H1 (cell line): Measurements from ENCODE around the gene EMC10. TPM values are rescaled to one million over a fixed set of nuclear protein-coding genes. Genes with fewer than 3 reads are reported as not detected.
A peak's percentile ranks its signal among the peaks of the same experiment; 100 is the strongest.

ENCODE experiments used
- BCL11A ChIP-seq, 2 experiments: IDR thresholded peaks; one replicate each; pipeline ENCODE4 v1.6.1; 2011; ENCODE audit warnings: low read depth in 2 of 2, low read length in 2 of 2, mild to moderate bottlenecking in 2 of 2
- EGR1 ChIP-seq: IDR thresholded peaks from 2 replicates; pipeline ENCODE4 v1.6.1; 2011; ENCODE audit warnings: low read depth, low read length, borderline replicate concordance
- EP300 ChIP-seq, 2 experiments: IDR thresholded peaks; 1 replicate in 1 of 2; 2 replicates in 1 of 2; pipeline ENCODE4 v1.6.1; 2011 to 2012; ENCODE audit warnings: low read depth in 2 of 2, low read length in 2 of 2, mild to moderate bottlenecking in 2 of 2, borderline replicate concordance in 1 of 2, inconsistent platforms in 1 of 2, moderate library complexity in 1 of 2
- GABPA ChIP-seq: IDR thresholded peaks from 2 replicates; pipeline ENCODE4 v1.6.1; 2011; ENCODE audit warnings: mild to moderate bottlenecking, low read length, moderate library complexity, borderline replicate concordance; ENCODE audit not compliant: insufficient read depth
- HDAC2 ChIP-seq, 2 experiments: fragments of 300-600 bp in 1 of 2; sonication (generic) in 1 of 2; IDR thresholded peaks; 2 replicates each; pipeline ENCODE4 v1.6.1; 2011 to 2012; ENCODE audit warnings: low read depth in 2 of 2, low read length in 2 of 2, mild to moderate bottlenecking in 2 of 2, moderate library complexity in 2 of 2, borderline replicate concordance in 1 of 2, inconsistent platforms in 1 of 2
- KDM5A ChIP-seq: fragments of 200-600 bp; IDR thresholded peaks from 2 replicates; pipeline ENCODE4 v1.7.1; 2012; ENCODE audit warnings: mild to moderate bottlenecking, low read length, inconsistent platforms, mixed read lengths
- NANOG ChIP-seq: IDR thresholded peaks from 2 replicates; pipeline ENCODE4 v1.6.1; 2011; ENCODE audit warnings: low read length, low read depth, mild to moderate bottlenecking, inconsistent platforms; ENCODE audit not compliant: insufficient read depth, poor library complexity, severe bottlenecking
- POU5F1 ChIP-seq: IDR thresholded peaks from 2 replicates; pipeline ENCODE4 v1.6.1; 2011; ENCODE audit warnings: low read depth, mild to moderate bottlenecking, low read length, moderate library complexity
- RXRA ChIP-seq: IDR thresholded peaks from 2 replicates; pipeline ENCODE4 v1.6.1; 2011; ENCODE audit warnings: low read depth, mild to moderate bottlenecking, low read length, moderate library complexity; ENCODE audit not compliant: insufficient read depth
- SP1 ChIP-seq: IDR thresholded peaks from 2 replicates; pipeline ENCODE4 v1.6.1; 2011; ENCODE audit warnings: low read depth, low read length
- SP4 ChIP-seq: IDR thresholded peaks from 2 replicates; pipeline ENCODE4 v1.6.1; 2012; ENCODE audit warnings: low read length, inconsistent platforms
- YY1 ChIP-seq: IDR thresholded peaks from 2 replicates; pipeline ENCODE4 v1.6.1; 2011; ENCODE audit warnings: low read depth, mild to moderate bottlenecking, low read length
- ZNF274 ChIP-seq: IDR thresholded peaks from 2 replicates; pipeline ENCODE4 v1.7.0; 2012; ENCODE audit warnings: low read length, borderline replicate concordance; ENCODE audit errors: extremely low read depth
- polyA plus RNA-seq, 7 experiments: library from polyadenylated mRNA; depleted of rRNA in 3 of 7; stranded (reverse) in 5 of 7; unstranded in 2 of 7; fragments of >200 nt in 5 of 7; fragments of 200-250 nt in 2 of 7; gene quantifications; 1 replicate in 5 of 7; 2 replicates in 1 of 7; 4 replicates in 1 of 7; pipeline versions ENCODE4 v1.2.1 to v1.2.3, GENCODE V29; 2011 to 2013; ENCODE audit warnings: missing spikeins in 2 of 7, mixed read lengths in 2 of 7
- total RNA-seq: library from RNA; stranded (reverse); fragmentation: NEBNext Ultra II Directional; extraction: Animal tissue kit (Norgen Biotek cat#: 25700); gene quantifications from 2 replicates; pipeline ENCODE4 v1.2.1, GENCODE V29; 2021

The EMC10 gene
- total and polyA plus RNA-seq, 2 of the 8 experiments (the other 6 are each of a cell fraction or from before 2014, with no cell fraction given) = 77.6 to 103 TPM

DNA sequence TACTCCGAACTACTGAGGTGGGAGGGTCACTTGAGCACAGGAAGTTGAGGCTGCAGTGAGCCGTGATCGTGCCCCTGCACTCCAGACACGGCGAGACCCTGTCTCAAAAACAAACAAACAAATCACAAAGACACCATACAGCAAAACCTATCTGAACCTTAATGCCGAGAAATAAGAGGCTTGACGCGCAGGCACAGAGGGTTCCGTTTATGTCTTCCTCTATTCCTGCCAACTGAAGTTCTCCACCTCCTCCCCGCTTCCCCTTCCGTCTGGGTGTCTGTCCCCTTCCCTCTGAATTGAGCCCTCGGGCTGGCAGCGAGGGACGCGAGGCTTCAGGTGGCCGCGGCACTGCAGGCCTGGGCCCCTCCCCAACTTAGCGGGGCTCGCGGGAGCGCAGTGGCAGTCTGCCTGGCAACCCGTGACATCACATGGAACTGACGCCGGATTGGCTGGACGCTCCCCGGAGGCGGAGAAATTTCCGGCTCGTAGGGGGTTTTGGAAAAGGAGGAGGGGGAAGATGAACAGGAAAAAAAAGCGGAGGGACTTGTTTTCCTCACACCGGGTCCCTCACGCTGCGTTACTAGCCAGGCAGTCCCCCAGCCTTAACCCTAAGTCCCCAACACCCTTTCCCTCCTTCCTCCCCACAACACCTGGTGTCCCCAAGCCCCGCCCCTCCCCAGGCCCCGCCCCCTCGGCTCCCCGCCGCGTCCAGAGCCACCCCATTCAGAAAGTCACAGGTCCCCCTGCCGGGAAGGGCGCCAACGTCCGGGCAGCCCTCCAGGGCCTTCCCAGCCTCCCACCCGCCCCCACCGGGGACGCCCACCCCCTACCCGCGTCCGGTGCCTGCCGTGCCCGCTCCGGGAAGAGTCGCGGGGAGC lies 44.7 kb upstream of the EMC10 start (continued):
- TF ChIP-seq ZNF274 (no peak), NANOG (no peak), SP4 (peak; percentile 21; the same call in 1 of the 2 replicates), GABPA (peak; percentile 54; the same call in 1 of the 2 replicates), SP1 (peak; percentile 81), HDAC2 (IDR thresholded peaks at IDR 0.05; ENCODE audit: borderline replicate concordance in 1 of 2, low read depth in 2 of 2, low read length in 2 of 2) (no peak), EGR1 (0 out of 2 replicates have a peak, but pooled peaks have one; percentile 29), POU5F1 (no peak), YY1 (no peak), EP300 (IDR thresholded peaks at IDR 0.05; ENCODE audit: borderline replicate concordance in 1 of 2, low read depth in 2 of 2, low read length in 2 of 2) (peak in 1 of 2 experiments; percentile 37; a peak in 1 of 3 replicates), RXRA (no peak), KDM5A (no peak), BCL11A (IDR thresholded peaks at IDR 0.05; ENCODE audit: low read depth in 2 of 2, low read length in 2 of 2) (no peak)
